Measurements from ENCODE around the gene SLC7A5.
"Not testable (repeated sequence)": the region's sequence is repeated elsewhere in the genome, so short reads cannot be mapped to it uniquely, and the experiment has no call there.

The SLC7A5 gene

GRCh38 chr16:87821376-87822107 lies 47.8 kb downstream of the SLC7A5 start:
- TF ChIP-seq CTCF (conservative IDR thresholded peaks at IDR 0.05): no peak
- no peak overlapping the region for H3K27ac ChIP-seq

GRCh38 chr16:87819983-87820382 lies 49.3 kb downstream of the SLC7A5 start:
- H3K27ac ChIP-seq: no peak overlapping the region
- no peak for TF ChIP-seq CTCF (conservative IDR thresholded peaks at IDR 0.05)

- H3K27ac ChIP-seq: no peak overlapping the region
- no peak for TF ChIP-seq CTCF (conservative IDR thresholded peaks at IDR 0.05)
Measured at GRCh38 chr16:87819282-87819681, 50.0 kb downstream of the SLC7A5 start.

- no peak for TF ChIP-seq CTCF (conservative IDR thresholded peaks at IDR 0.05)
- no peak overlapping the region for H3K27ac ChIP-seq
Measured at GRCh38 chr16:87818533-87819161, 50.7 kb downstream of the SLC7A5 start.

GRCh38 chr16:87817910-87818309 lies 51.4 kb downstream of the SLC7A5 start:
- no peak overlapping the region for H3K27ac ChIP-seq
- TF ChIP-seq CTCF (conservative IDR thresholded peaks at IDR 0.05): no peak

GRCh38 chr16:87817370-87817769 lies 51.9 kb downstream of the SLC7A5 start:
- not testable (repeated sequence) for H3K27ac ChIP-seq

GRCh38 chr16:87816507-87817100 lies 52.7 kb downstream of the SLC7A5 start:
- TF ChIP-seq CTCF (conservative IDR thresholded peaks at IDR 0.05): no peak
- H3K27ac ChIP-seq: no peak overlapping the region

GRCh38 chr16:87815567-87815966 lies 53.7 kb downstream of the SLC7A5 start:
- no peak overlapping the region for H3K27ac ChIP-seq
- no peak for TF ChIP-seq CTCF (conservative IDR thresholded peaks at IDR 0.05)

All from VCaP (cell line).